ENCODE results near the gene SIN3B.
A peak's percentile ranks its signal among the peaks of the same experiment; 100 is the strongest.
"Not testable (repeated sequence)": the region's sequence is repeated elsewhere in the genome, so short reads cannot be mapped to it uniquely, and the experiment has no call there.

The SIN3B gene

DNA sequence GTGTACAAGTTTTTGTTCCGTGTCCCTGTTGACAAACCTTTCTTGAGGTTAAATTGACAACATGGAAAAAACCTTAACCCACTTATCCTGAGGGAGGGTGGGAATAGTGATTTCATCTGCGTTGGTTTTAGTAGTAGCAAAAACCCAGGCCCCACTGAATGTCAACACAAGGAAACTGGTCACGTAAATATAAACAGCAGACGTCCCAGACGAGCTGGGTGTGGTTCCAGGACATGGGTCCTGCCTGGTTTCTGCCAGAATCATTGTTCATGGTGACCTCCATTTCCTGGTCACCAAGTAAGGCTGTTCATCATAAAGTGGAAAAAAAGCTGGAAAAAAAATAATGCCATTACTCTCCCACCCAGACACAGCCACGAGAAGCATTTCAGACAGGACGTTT lies 42.7 kb downstream of the SIN3B start:
- DNase-seq: no peak

DNA sequence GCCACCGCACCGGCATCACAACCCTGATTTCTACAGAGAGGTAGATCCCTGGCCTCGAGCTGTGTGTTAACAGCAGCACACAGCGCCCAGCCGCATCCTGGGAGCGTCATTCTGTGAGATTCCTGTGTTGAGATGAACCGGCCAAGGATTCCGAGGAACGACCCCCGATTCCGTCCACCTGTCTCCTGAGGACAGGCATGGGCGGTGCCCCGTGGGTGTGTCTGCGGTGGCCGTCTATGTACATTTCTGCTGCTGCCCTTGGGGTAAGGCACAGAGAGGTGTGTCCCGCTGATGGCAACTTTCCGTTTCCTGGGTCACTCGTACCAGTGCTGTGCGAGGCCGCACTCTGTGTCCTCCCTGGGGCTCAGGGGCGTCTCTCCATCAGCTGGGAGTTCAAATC lies 43.5 kb downstream of the SIN3B start:
- DNase-seq: no peak

DNA sequence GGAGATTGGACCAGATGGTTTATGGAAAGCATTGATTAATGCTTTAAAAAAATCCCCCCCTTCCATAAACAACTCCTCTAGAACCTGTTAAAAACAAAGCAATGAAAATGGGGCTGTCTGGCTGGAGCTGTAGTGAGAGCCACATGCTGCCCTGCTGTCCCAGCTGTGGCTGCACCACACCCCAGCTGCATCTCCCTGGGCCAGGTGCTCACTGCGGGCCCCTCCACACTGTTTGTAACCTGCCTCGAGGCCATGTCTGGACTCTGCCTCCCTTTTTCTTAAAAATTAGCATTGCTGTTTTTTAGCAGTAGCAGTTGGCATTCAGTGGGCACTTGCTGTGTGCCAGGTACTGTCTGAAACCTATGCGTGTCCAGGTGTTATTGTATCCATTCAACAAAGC lies 44.4 kb downstream of the SIN3B start:
- DNase-seq: no peak

DNA sequence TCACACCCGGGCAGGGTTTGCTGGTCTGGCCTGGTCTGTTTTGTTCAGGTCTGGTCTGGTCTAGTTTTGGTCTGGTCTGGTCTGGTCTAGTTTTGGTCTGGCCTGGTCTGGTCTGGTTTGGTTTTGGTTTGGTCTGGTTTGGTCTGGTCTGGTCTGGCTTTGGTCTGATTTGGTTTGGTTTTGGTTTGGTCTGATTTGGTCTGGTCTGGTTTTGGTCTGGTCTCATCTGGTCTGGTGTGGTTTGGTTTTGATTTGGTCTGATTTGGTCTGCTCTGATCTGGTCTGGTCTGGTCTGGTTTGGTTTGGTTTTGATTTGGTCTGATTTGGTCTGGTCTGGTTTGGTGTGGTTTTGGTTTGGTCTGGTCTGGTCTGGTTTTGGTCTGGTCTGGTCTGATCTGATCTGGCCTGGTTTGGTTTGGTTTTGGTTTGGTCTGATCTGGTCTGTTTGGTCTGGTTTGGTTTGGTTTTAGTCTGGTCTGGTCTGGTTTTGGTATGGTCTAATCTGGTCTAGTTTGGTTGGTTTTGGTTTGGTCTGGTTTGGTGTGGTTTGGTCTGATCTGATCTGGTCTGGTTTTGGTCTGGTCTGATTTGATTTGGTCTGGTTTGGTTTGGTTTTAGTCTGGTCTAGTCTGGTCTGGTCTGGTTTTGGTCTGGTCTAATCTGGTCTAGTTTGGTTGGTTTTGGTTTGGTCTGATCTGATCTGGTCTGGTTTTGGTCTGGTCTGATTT lies 45.2 kb downstream of the SIN3B start:
- DNase-seq: no peak

DNA sequence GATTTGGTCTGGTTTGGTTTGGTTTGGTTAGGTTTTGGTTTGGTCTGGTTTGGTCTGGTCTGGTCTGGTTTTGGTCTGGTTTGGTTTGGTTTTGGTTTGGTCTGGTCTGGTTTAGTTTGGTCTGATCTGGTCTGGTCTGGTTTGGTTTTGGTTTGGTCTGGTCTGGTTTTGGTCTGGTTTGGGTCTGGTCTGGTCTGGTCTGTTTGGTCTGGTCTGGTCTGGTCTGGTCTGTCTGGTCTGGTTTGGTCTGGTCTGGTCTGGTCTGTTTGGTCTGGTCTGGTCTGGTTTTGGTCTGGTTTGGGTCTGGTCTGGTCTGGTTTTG lies 45.7 kb downstream of the SIN3B start:
- not testable (repeated sequence) for DNase-seq

DNA sequence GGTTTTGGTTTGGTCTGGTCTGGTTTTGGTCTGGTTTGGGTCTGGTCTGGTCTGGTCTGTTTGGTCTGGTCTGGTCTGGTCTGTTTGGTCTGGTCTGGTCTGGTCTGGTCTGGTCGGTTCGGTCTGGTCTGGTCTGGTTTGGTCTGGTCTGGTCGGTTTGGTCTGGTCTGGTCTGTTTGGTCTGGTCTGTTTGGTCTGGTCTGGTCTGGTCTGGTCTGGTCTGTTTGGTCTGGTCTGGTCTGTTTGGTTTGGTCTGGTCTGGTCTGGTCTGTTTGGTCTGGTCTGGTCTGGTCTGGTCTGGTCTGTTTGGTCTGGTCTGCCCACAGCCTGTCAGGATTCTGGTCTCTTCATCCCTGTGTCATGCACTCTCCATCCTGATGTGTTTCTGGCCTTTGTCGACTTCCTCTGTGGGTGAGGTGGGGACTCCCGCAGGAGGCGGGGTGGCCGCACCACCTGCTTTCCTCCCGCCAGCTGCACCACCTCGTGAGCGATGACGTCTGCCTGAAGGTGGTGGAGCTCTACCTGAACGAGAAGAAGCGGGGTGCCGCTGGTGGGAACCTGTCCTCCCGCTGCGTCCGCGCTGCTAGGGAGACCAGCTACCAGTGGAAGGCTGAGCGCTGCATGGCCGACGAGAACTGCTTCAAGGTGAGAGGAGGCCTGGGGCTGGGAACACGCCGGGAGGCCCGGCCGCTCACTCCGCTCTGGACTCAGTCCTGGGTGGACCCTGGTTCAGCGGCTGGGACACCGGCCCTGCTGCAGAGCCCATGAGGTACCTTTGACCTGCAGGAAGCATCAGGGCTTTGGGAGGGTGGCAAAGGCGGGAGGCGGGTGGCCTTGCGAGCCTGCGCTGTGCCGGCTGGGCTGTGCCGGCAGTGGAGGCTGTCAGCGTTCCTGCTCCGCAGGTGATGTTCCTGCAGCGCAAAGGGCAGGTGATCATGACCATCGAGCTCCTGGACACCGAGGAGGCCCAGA lies 46.7 kb downstream of the SIN3B start:
- no peak for DNase-seq

DNA sequence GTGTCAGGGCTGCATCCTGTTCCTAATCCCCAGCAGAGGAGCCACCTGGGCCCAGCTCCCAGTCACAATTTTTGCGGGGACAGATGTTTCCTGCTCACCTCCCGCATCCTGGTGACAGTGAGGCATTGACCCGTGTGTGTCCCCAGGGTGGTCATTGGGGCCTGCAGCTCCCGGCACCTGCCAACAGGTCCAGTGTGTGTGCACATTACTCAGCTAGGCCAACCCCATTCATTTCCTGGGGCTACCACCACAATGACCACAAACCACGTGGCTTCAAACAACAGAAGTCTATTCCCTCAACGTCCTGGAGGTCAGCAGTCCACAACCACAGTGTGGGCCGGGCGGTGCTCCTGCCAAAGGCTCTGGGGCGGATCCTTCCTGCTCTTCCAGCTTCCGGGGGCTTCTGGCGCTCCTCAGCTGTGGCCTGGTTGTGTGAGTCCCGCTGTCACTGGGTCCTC lies 47.7 kb downstream of the SIN3B start:
- DNase-seq: no peak

DNA sequence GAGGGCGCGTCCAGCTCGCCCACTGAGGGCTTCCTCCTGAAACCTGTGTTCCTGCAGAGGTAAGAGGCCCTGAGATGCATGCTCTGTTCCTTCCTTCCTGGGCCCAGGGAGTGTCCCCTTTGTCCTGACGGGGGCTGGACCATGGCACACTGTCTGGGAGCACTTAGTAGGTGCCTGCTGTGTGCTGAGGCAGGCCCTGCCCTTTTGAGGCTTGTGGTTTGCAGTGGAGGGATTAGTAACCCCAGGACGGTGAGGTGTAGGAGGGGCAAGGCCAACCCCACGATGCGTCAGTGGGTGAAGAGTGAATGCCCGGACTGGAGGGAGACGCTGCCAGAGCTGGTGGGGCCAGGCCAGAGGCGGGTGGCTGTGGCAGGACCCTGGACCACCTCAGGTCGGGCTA lies 48.4 kb downstream of the SIN3B start:
- DNase-seq: no peak

DNA sequence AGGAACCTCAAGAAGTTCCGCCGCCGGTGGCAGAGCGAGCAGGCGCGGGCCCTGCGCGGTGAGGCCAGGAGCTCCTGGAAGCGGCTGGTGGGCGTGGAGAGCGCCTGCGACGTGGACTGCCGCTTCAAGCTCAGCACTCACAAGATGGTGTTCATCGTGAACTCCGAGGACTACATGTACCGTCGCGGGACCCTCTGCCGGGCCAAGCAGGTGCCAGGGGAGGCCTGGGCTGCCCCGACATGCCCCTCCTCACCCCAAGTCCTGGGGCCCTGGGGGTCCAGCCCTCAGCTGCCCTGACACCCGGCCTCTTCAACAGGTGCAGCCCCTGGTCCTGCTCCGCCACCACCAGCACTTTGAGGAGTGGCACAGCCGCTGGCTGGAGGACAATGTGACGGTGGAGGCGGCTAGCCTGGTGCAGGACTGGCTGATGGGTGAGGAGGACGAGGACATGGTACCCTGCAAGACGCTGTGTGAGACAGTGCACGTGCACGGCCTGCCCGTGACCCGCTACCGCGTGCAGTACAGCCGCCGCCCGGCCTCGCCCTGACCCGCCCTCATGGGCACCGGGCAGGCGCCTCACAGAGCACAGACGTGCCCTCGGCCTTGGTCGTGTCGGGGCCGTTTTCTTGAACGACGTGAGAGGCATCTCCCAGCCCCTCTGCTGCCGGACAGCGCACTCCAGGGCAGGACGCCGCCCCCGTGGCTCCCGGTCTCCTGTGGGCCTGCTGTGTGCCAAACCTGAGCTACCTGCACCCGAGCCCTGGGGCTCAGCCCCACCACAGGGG lies 49.2 kb downstream of the SIN3B start:
- DNase-seq: no peak

- DNase-seq: no peak
Observed at GRCh38 chr19:16880884-16881554, 51.8 kb downstream of the SIN3B start.

DNA sequence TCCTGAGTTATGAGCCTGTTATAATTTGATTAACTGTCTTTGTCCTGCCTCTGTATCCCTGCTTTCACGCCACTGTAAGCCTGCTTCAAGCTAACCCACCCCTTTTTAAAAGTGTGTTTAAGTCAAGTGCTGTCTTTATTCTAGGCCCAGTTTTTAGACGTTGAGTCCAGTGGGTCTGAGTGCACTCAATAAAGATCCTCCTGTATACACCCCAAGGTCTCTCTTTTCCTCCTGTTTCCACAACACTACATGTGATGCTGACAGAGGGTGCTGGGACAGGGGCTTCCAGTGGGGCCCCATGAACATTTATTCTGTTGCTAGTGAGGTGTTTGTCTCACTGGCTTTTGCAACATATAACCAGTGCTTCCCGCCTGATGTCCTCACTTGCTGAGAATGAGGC lies 52.9 kb downstream of the SIN3B start:
- no peak for DNase-seq

DNA sequence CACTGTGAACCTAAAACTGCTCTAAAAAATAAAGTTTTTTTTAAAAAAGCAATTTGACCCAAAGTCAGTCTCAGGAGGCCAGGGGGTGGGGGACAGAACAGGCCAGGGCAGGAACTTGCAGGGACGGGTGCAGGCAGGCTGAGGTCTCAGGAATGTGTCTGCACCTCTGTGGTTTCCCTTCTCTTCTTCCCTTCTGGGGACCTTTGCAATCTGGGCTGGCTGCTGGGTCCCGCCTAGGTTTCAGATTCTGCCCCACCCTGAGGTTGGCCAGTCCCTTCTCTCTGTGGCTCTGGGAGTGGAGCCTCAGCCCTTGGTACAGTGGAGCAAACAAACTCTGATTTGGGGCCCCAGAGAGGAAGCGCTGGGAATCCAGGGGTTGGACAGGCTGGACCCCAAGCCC lies 54.3 kb downstream of the SIN3B start:
- no peak for DNase-seq

DNA sequence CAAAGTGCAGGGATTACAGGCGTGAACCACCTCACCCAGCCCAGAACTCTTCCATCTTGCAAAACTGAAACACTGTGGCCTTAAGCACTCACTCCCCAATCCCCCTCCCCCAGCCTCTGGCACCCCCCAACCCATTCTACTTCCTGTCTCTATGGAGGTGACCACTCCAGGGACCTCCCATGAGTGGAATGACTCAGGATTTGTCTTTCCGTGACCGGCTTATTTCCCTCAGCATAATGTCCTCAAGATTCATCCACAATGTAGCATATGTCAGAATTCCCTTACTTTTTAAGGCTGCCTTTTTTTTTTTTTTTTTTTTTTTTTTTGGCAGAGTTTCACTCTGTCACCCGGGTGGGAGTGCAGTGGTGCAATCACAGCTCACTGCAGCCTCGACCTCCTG lies 56.0 kb downstream of the SIN3B start:
- DNase-seq: no peak

GRCh38 chr19:16886305-16886880 lies 57.2 kb downstream of the SIN3B start:
- DNase-seq: no peak

- DNase-seq: no peak
Observed at GRCh38 chr19:16887353-16888265, 58.4 kb downstream of the SIN3B start.

- peak; percentile 21 for DNase-seq
Observed at GRCh38 chr19:16888629-16889365, 59.6 kb downstream of the SIN3B start, which contains the start of gene F2RL3. Gene F2RL3 (plus strand): TSS chr19:16888999. CDS start chr19:16889190, 191 bp downstream.

DNA sequence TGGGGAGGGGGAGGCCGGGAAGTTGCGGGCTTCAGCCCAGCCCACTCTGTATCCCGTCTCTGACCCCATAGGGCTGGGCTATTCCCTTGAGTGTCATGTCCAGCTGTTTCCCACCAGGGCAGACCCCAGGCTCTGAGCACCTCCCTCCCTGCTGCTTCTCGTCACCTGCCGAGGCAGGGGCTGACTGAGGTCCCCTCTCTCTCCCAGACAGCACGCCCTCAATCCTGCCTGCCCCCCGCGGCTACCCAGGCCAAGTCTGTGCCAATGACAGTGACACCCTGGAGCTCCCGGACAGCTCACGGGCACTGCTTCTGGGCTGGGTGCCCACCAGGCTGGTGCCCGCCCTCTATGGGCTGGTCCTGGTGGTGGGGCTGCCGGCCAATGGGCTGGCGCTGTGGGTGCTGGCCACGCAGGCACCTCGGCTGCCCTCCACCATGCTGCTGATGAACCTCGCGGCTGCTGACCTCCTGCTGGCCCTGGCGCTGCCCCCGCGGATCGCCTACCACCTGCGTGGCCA lies 60.2 kb downstream of the SIN3B start:
- DNase-seq: no peak

- DNase-seq: no peak
Observed at GRCh38 chr19:16889883-16890460, 60.8 kb downstream of the SIN3B start.

- DNase-seq: no peak
Observed at GRCh38 chr19:16890461-16891184, 61.4 kb downstream of the SIN3B start.

All from activated CD4-positive, alpha-beta T cell treated with anti-CD3 and anti-CD28 coated beads, Interleukin-2, Interleukin-6, amounts not matched to agents 100 ng/mL and 50 ng/mL, durations not matched to agents 16 hours and 8 hours (primary cell).